Ovary (tissue), 9 donors: ENCODE data around the gene PLXNA4. TPM values are rescaled to one million over a fixed set of nuclear protein-coding genes. Genes with fewer than 3 reads are reported as not detected.

Source experiments
- DNase-seq, 5 donors: peaks; one replicate each; pipeline ENCODE4 v3.0.0-alpha.2; 2019 to 2020
- H3K27ac ChIP-seq, 2 donors: fragments of 200-600 bp; one replicate each; pipeline versions ENCODE4 v1.5.1 to v1.8.0; 2019 to 2022
- H3K27me3 ChIP-seq: fragments of 200-600 bp; one replicate; pipeline ENCODE4 v1.8.0; 2022
- H3K36me3 ChIP-seq: fragments of 200-600 bp; sonication (generic); one replicate; pipeline ENCODE4 v1.5.1; 2019
- H3K4me1 ChIP-seq: one replicate; pipeline ENCODE4 v1.8.1; 2013; ENCODE audit warnings: mild to moderate bottlenecking, moderate library complexity; ENCODE audit not compliant: insufficient read depth
- H3K4me3 ChIP-seq: fragments of 200-600 bp; sonication (generic); one replicate; pipeline ENCODE4 v1.5.1; 2017
- H3K9me3 ChIP-seq, 2 donors: fragments of 200-600 bp in 1 of 2; sonication (generic) in 1 of 2; one replicate each; pipeline versions ENCODE4 v1.5.1 to v1.8.1; 2013 to 2019; ENCODE audit warnings: mild to moderate bottlenecking in 1 of 2, moderate library complexity in 1 of 2
- EP300 ChIP-seq: sonication (generic); formaldehyde crosslinking; IDR thresholded peaks from one replicate; pipeline ENCODE4 v1.6.1; 2017; ENCODE audit warnings: antibody characterized with exemption
- POLR2A ChIP-seq: fragments of 450-650 bp; IDR thresholded peaks from one replicate; pipeline ENCODE4 v1.6.1; 2017; ENCODE audit warnings: antibody characterized with exemption, mild to moderate bottlenecking, moderate library complexity
- WGBS, 3 donors: extraction: QIAGEN DNeasy Blood & Tissue Kit in 1 of 3; methylation state at CpG; one replicate each; pipeline versions ENCODE4 v1.1.5 to v1.1.7; 2013 to 2017; 5-methylcytosine and 5-hydroxymethylcytosine counted together
- intact Hi-C, 4 donors: fragments of 100-400 bp; cut with DNase I; formaldehyde crosslinking; loops; one replicate each; pipeline versions ENCODE4 v1.11.0 to v1.15.1; 2022 to 2023
- polyA plus RNA-seq, 2 donors: library from polyadenylated mRNA; stranded (reverse); fragments of 200-250 nt in 1 of 2; fragments of 350-450 nt in 1 of 2; fragmentation: Illumina TruSeq in 1 of 2; extraction: RNeasy Lipid Tissue Mini Kit (QIAGEN cat#74804) in 1 of 2; gene quantifications; one replicate each; pipeline ENCODE4 v1.2.3, GENCODE V29; 2013 to 2014
- total RNA-seq, 7 donors: library from RNA; depleted of rRNA in 2 of 7; stranded (reverse); fragments of >200 nt in 2 of 7; fragmentation: NEBNext Ultra II Directional in 3 of 7; extraction: Animal tissue kit (Norgen Biotek cat#: 25700) in 3 of 7; gene quantifications; one replicate each; pipeline versions ENCODE4 v1.1.0 to v1.2.4, GENCODE V29; 2016 to 2023
- TF ChIP-seq, protein P1 (sequence below), 3 donors: fragments of 450-650 bp in 2 of 3; fragments of 200-600 bp in 1 of 3; IDR thresholded peaks; one replicate each; pipeline versions ENCODE4 v1.5.1 to v1.8.0; 2016 to 2022; ENCODE audit warnings: antibody characterized with exemption in 3 of 3, mild to moderate bottlenecking in 1 of 3
- donor health status: DM: no; HTN: no; CAD: no; lungs with moderate emphysema.
- donor health status: DM: no; HTN: no; CAD: no.
- donor health status: Bipolar disorder and iron deficiency.
- donor health status: DM: yes; HTN: yes; CAD: no.
- donor health status: DM: no; HTN: no; CAD: no.
- donor health status: DM: yes; HTN: yes; CAD: no.

Gene PLXNA4
- total and polyA plus RNA-seq, 9 donors = 5.1 to 39.9 (median 11.4) TPM

DNA sequence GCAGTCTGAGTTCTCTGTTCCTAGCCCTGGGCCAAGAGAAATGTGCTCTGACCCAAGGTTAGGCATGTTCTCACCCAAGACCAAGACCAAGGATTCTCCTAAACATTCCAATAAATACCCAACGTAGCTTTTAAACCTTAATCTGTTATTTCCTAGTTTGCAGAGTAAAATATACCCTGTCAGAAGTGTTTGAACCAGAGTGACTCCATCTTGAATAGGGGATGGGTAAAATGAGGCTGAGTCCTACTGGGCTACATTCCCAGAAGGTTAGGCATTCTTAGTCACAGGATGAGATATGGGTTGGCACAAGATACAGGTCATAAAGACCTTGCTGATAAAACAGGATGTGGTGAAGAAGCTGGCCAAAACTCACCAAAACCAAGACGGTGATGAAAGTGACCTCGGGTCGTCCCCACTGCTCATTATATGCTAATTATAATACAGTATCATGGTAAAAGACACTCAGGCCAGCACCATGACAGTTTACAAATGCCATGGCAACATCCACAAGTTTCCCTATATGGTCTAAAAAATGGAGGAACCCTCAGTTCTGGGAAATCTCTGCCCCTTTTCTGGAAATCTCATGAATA is 27.7 kb downstream of the PLXNA4 start:
- no peaks in the 10 kb centered on the region for H3K27me3 ChIP-seq
- intact Hi-C loops = no loop called here
- no peak overlapping the region for H3K27ac ChIP-seq
- peaks cover 0 to 8% of the 10 kb centered on the region in 2 donors for H3K9me3 ChIP-seq
- WGBS, 3 donors = 21 to 38% (median 35%) methylated on average over 4 of the region's 4 CpGs
- no peak for TF ChIP-seq POLR2A
- TF ChIP-seq EP300 = no peak
- TF ChIP-seq, protein P1, sequence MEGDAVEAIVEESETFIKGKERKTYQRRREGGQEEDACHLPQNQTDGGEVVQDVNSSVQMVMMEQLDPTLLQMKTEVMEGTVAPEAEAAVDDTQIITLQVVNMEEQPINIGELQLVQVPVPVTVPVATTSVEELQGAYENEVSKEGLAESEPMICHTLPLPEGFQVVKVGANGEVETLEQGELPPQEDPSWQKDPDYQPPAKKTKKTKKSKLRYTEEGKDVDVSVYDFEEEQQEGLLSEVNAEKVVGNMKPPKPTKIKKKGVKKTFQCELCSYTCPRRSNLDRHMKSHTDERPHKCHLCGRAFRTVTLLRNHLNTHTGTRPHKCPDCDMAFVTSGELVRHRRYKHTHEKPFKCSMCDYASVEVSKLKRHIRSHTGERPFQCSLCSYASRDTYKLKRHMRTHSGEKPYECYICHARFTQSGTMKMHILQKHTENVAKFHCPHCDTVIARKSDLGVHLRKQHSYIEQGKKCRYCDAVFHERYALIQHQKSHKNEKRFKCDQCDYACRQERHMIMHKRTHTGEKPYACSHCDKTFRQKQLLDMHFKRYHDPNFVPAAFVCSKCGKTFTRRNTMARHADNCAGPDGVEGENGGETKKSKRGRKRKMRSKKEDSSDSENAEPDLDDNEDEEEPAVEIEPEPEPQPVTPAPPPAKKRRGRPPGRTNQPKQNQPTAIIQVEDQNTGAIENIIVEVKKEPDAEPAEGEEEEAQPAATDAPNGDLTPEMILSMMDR (IDR thresholded peaks at IDR 0.05) = no peak
- peaks cover 3% of the 10 kb centered on the region for H3K4me1 ChIP-seq
- no peak overlapping the region for H3K4me3 ChIP-seq
- DNase-seq = no peak
- H3K36me3 ChIP-seq = no peaks in the 10 kb centered on the region

GRCh38 chr7:132547821-132548220 is 28.4 kb downstream of the PLXNA4 start:
- 84 to 88% (median 87%) methylated on average over 6 of the region's 6 CpGs for WGBS, 3 donors
- no peak overlapping the region for H3K27ac ChIP-seq
- no peak for TF ChIP-seq POLR2A
- TF ChIP-seq, protein P1 (IDR thresholded peaks at IDR 0.05) = no peak
- TF ChIP-seq EP300 = no peak
- peaks cover 0 to 8% of the 10 kb centered on the region in 2 donors for H3K9me3 ChIP-seq
- DNase-seq = no peak
- intact Hi-C loops = no loop called here
- H3K27me3 ChIP-seq = no peaks in the 10 kb centered on the region
- H3K4me1 ChIP-seq = peaks cover 3% of the 10 kb centered on the region
- no peak overlapping the region for H3K4me3 ChIP-seq
- no peaks in the 10 kb centered on the region for H3K36me3 ChIP-seq

- no peak for DNase-seq
- intact Hi-C loops = no loop called here
- Histone ChIP-seq H3K4me3 (no peak overlapping the region), H3K9me3 (peaks cover 0 to 8% of the 10 kb centered on the region in 2 donors), H3K27me3 (no peaks in the 10 kb centered on the region), H3K36me3 (no peaks in the 10 kb centered on the region), H3K27ac (no peak overlapping the region), H3K4me1 (peaks cover 3% of the 10 kb centered on the region)
- TF ChIP-seq EP300 (no peak), POLR2A (no peak)
- TF ChIP-seq, protein P1 (IDR thresholded peaks at IDR 0.05) = no peak
- 85 to 91% (median 89%) methylated on average over 1 of the region's 1 CpG for WGBS, 3 donors
Observed at GRCh38 chr7:132546366-132547127, 29.7 kb downstream of the PLXNA4 start.

GRCh38 chr7:132545756-132546155 is 30.5 kb downstream of the PLXNA4 start:
- Histone ChIP-seq H3K36me3 (no peaks in the 10 kb centered on the region), H3K4me1 (peaks cover 3% of the 10 kb centered on the region), H3K4me3 (no peak overlapping the region), H3K9me3 (peaks cover 0 to 2% of the 10 kb centered on the region in 2 donors), H3K27me3 (no peaks in the 10 kb centered on the region), H3K27ac (no peak overlapping the region)
- intact Hi-C loops = no loop called here
- DNase-seq = no peak
- no peak for TF ChIP-seq POLR2A
- no peak for TF ChIP-seq EP300
- TF ChIP-seq, protein P1 (IDR thresholded peaks at IDR 0.05) = no peak
- 98 to 100% (median 100%) methylated on average over 1 of the region's 1 CpG for WGBS, 3 donors
